Calu3 (cell line): ENCODE results near the gene NEDD4L. TPM values are rescaled to one million over a fixed set of nuclear protein-coding genes. Genes with fewer than 3 reads are reported as not detected.

Experiments used
- BruUV-seq: library from RNA; stranded (reverse); fragments of 400-500 nt; replicated peaks from 2 replicates; lab custom pipeline; 2021; lab: Mats Ljungman, UMichigan
- CTCF ChIA-PET: fragments of 300-600 bp; sonication (Branson Sonifier 250); formaldehyde crosslinking; loops from one replicate; lab custom pipeline; 2022; ENCODE audit warnings: antibody characterized with exemption; lab: Charles Lee
- DNase-seq: peaks from one replicate; pipeline ENCODE4 v3.0.0; 2022
- H3K27ac Mint-ChIP-seq: one replicate; pipeline ENCODE4 v1.8.0; 2022; ENCODE audit warnings: mixed read lengths; ENCODE audit not compliant: unreplicated experiment
- H3K27me3 Mint-ChIP-seq: one replicate; pipeline ENCODE4 v1.8.0; 2022; ENCODE audit warnings: mixed read lengths; ENCODE audit not compliant: unreplicated experiment
- H3K36me3 Mint-ChIP-seq: one replicate; pipeline ENCODE4 v1.8.0; 2022; ENCODE audit warnings: mild to moderate bottlenecking, moderate library complexity, mixed read lengths; ENCODE audit not compliant: insufficient read depth, unreplicated experiment
- H3K4me1 Mint-ChIP-seq: one replicate; pipeline ENCODE4 v1.8.0; 2022; ENCODE audit warnings: mild to moderate bottlenecking, low read depth, mixed read lengths; ENCODE audit not compliant: unreplicated experiment
- H3K4me3 Mint-ChIP-seq: one replicate; pipeline ENCODE4 v1.8.0; 2022; ENCODE audit warnings: mild to moderate bottlenecking, low read depth, moderate library complexity, mixed read lengths; ENCODE audit not compliant: unreplicated experiment
- H3K9me3 Mint-ChIP-seq: one replicate; pipeline ENCODE4 v1.8.0; 2022; ENCODE audit warnings: low read depth, mixed read lengths; ENCODE audit not compliant: unreplicated experiment
- intact Hi-C: fragments of 100-400 bp; cut with micrococcal nuclease; formaldehyde crosslinking; loops from one replicate; pipeline ENCODE4 v1.10.0; 2022; ENCODE audit not compliant: unreplicated experiment
- total RNA-seq: library from RNA; stranded (reverse); gene quantifications from 2 replicates; pipeline ENCODE4 v1.2.3, GENCODE V29; 2022
- TF ChIP-seq, protein P1 (sequence below): fragments of 200-600 bp; IDR thresholded peaks from one replicate; pipeline ENCODE4 v1.8.0; 2022; ENCODE audit warnings: antibody characterized with exemption; ENCODE audit not compliant: unreplicated experiment

Gene NEDD4L
- total RNA-seq, 1 experiment from 2014 or later = 213 TPM

DNA sequence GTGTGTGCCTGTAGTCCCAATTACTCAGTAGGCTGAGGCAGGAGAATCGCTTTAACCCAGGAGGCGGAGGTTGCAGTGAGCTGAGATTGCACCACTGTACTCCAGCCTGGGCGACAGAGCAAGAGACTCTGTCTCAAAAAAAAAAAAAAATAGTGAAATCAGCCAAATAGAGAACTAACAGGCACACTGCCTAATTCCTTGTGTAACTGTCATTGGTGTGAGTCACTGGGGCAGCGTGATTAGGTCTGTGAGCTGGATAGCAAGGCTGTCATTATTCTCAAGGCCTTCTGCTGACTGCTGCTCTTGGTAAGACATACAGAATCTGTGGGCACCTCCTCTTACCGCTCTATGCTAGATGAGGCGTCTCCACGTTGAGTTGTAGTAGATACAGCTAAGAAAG is 270.3 kb downstream of the NEDD4L start:
- H3K36me3 Mint-ChIP-seq = peaks cover 38% of the 10 kb centered on the region
- no peaks in the 10 kb centered on the region for H3K9me3 Mint-ChIP-seq
- no TSS peak for BruUV-seq
- no peaks in the 10 kb centered on the region for H3K27me3 Mint-ChIP-seq
- peak; percentile 49 for DNase-seq
- peak overlapping the region; percentile 58 for H3K27ac Mint-ChIP-seq
- intact Hi-C loops = loop anchor here (10.0 kb wide), 2 partner anchors 269 to 429 kb away; partner anchors contain the start of gene NEDD4L
- TF ChIP-seq, protein P1, sequence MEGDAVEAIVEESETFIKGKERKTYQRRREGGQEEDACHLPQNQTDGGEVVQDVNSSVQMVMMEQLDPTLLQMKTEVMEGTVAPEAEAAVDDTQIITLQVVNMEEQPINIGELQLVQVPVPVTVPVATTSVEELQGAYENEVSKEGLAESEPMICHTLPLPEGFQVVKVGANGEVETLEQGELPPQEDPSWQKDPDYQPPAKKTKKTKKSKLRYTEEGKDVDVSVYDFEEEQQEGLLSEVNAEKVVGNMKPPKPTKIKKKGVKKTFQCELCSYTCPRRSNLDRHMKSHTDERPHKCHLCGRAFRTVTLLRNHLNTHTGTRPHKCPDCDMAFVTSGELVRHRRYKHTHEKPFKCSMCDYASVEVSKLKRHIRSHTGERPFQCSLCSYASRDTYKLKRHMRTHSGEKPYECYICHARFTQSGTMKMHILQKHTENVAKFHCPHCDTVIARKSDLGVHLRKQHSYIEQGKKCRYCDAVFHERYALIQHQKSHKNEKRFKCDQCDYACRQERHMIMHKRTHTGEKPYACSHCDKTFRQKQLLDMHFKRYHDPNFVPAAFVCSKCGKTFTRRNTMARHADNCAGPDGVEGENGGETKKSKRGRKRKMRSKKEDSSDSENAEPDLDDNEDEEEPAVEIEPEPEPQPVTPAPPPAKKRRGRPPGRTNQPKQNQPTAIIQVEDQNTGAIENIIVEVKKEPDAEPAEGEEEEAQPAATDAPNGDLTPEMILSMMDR = no peak
- CTCF ChIA-PET = interaction anchor here (0.7 to 2.3 kb wide), 10 partner anchors 10 to 475 kb away, joined by 3 to 14 read pairs (median 3); no protein-coding TSS in a partner anchor
- H3K4me3 Mint-ChIP-seq = peak overlapping the region; percentile 59
- peaks cover 78% of the 10 kb centered on the region for H3K4me1 Mint-ChIP-seq

DNA sequence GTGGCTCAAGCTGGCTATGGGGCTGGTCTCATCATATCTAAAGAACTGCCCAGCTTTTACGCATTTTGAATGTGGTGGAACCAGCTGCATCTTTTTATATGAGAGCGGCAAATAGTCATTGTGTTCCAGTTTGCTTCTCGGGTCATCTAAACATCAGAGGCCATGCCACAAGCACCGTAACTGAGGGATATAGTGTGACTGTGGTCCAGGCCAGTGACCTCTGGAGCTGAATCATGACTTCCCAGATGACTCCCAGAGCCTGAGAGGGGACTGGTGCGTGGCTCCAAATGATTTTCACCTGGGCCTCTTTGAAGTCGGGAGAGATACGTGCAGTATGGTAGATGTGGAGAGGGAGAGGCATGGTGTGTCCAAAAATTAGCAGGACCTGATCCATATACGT is 271.0 kb downstream of the NEDD4L start:
- CTCF ChIA-PET = interaction anchor here (0.6 to 2.3 kb wide), 4 partner anchors 11 to 456 kb away, joined by 3 to 14 read pairs (median 4); no protein-coding TSS in a partner anchor
- H3K27me3 Mint-ChIP-seq = no peaks in the 10 kb centered on the region
- peaks cover 73% of the 10 kb centered on the region for H3K4me1 Mint-ChIP-seq
- peak overlapping the region; percentile 98 for H3K27ac Mint-ChIP-seq
- DNase-seq = no peak
- TF ChIP-seq, protein P1 = no peak
- peak overlapping the region; percentile 59 for H3K4me3 Mint-ChIP-seq
- BruUV-seq = no TSS peak
- H3K36me3 Mint-ChIP-seq = peaks cover 36% of the 10 kb centered on the region
- H3K9me3 Mint-ChIP-seq = no peaks in the 10 kb centered on the region
- intact Hi-C loops = loop anchor here (10.0 kb wide), 2 partner anchors 270 to 430 kb away; partner anchors contain the start of gene NEDD4L

DNA sequence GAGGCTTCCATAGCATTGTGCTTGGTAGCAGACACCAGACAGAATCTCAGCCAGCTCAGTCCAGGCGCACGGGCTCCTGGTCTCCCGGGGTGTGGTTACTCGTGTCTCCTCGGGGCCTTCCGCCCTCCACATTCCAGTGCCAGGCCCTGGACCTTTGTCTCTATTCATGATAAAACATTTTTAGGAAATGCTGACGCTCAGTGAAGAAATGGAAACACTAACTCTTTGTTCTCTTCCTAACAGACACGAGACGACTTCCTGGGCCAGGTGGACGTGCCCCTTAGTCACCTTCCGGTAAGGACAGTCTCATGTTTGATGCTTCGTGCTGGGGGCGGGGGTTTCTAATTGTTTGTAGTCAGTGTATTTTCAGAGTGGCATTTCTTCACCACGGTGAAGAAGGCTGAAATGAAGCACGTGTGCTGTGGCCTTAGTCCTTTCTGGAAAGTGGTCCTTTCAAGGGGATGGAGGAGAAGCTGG is 271.8 kb downstream of the NEDD4L start:
- Mint-ChIP-seq H3K27ac (peak overlapping the region; percentile 98), H3K36me3 (peaks cover 36% of the 10 kb centered on the region), H3K27me3 (no peaks in the 10 kb centered on the region), H3K4me3 (peak overlapping the region; percentile 59), H3K4me1 (peaks cover 73% of the 10 kb centered on the region), H3K9me3 (no peaks in the 10 kb centered on the region)
- BruUV-seq = no TSS peak
- TF ChIP-seq, protein P1 = no peak
- CTCF ChIA-PET = interaction anchor here (0.6 to 2.3 kb wide), 4 partner anchors 12 to 456 kb away, joined by 3 to 14 read pairs (median 4); no protein-coding TSS in a partner anchor
- DNase-seq = peak; percentile 77
- intact Hi-C loops = loop anchor here (10.0 kb wide), 2 partner anchors 271 to 431 kb away; partner anchors contain the start of gene NEDD4L

DNA sequence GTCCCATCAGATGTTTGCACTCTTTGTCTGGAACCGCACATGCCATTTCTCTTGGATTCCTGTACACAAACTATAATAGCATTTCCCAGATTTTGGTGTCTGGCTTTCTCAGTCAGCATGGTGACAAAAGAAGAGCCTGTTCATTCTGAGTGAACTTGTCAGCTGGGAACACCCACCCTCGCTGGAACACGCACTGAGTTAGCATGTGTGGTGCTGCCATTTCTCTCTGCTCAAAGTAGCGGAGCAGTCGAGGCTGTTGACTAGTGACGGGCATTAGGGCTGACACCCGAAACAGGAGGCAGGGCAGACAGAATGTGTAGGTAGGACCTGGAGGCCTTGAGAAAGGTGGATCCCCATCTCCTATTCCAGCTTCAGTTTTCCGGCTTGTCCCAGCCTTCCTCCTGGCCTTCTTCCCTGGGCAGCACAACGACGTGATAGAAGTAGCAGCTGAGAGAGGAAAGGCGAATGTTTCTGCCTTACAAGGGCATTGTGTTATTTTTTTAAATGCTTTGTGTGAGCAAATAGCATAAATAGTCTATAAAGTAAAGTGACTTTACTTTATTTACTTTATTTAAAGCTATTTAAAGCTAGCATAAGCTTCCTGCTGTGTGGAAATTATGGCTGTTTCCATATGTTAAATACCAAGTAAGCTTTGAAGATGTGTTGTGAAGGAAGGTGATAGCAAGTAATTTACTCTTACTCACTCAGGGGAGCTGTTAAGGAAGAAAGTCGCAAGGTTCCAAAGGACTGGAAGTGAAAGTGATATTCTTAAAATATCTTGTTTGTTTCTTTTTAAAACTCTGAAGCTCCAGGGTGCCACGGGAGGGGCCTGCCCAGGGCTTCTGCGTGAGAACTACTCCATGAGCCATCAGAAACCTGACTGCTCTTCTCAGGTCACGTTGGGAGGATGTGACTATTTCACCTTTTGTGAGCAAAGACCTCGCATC is 272.6 kb downstream of the NEDD4L start:
- BruUV-seq = TSS peak; percentile 4
- TF ChIP-seq, protein P1 = no peak
- intact Hi-C loops = loop anchor here (10.0 kb wide), 2 partner anchors 272 to 432 kb away; partner anchors contain the start of gene NEDD4L
- DNase-seq = no peak
- CTCF ChIA-PET = no interaction called here
- H3K4me1 Mint-ChIP-seq = peaks cover 73% of the 10 kb centered on the region
- no peaks in the 10 kb centered on the region for H3K27me3 Mint-ChIP-seq
- H3K4me3 Mint-ChIP-seq = peak overlapping the region; percentile 59
- H3K27ac Mint-ChIP-seq = peak overlapping the region; percentile 98
- peaks cover 40% of the 10 kb centered on the region for H3K36me3 Mint-ChIP-seq
- no peaks in the 10 kb centered on the region for H3K9me3 Mint-ChIP-seq
